Measurements from ENCODE around the gene IWS1.

DNA sequence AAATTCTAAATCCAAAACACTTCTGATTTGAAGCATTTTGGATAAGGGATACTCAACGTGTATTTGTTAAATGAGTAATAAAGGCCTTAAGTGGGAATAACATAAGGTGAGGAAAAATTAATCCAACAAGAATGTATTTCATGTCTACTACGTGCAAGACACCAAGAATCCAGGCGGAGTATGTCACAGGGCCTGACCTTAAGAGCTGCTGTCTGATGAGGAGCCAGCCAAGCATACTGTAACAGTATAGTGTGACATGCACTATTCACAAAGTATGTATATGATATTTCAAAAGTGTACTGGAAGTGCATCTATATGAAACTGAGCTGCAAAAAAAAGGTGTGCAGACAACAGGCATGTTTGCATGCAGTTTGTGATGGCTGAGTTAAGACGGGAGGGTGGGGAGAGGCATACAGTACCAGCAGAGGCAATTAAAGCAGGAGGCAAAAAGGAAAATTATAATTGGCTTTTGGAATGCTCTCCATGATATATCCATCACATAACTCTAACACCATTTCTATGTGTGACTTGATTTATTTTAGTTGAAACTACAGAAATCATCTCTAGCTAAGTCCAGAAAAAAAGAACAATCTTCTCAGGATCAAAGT is 18.2 kb downstream of the IWS1 start:
- TF ChIP-seq POLR2A (IDR thresholded peaks at IDR 0.05) (no peak), CTCF (IDR thresholded peaks at IDR 0.05) (no peak)
